Mucosa of descending colon (tissue), 3 donors: ENCODE data around the gene NEO1. TPM values are rescaled to one million over a fixed set of nuclear protein-coding genes. Genes with fewer than 3 reads are reported as not detected.

Source experiments
- ATAC-seq: fragments of 200-7000 bp; cut with Tn5 transposase; one replicate; pipeline ENCODE4 v1.9.1; 2020; ENCODE audit warnings: mild to moderate bottlenecking, moderate library complexity
- DNase-seq, 3 donors: peaks; one replicate each; pipeline ENCODE4 v3.0.0-alpha.2; 2020
- H3K36me3 ChIP-seq: fragments of 200-600 bp; one replicate; pipeline ENCODE4 v1.8.0; 2021; ENCODE audit warnings: low read depth, mild to moderate bottlenecking
- H3K4me1 ChIP-seq: fragments of 200-600 bp; one replicate; pipeline ENCODE4 v1.8.0; 2021; ENCODE audit warnings: low read depth, mild to moderate bottlenecking
- H3K4me3 ChIP-seq: fragments of 200-600 bp; one replicate; pipeline ENCODE4 v1.8.0; 2021; ENCODE audit warnings: mild to moderate bottlenecking
- H3K9me3 ChIP-seq: fragments of 200-600 bp; one replicate; pipeline ENCODE4 v1.8.0; 2021; ENCODE audit warnings: mild to moderate bottlenecking
- intact Hi-C, 2 donors: fragments of 100-400 bp; cut with DNase I in 1 of 2; cut with micrococcal nuclease in 1 of 2; formaldehyde crosslinking; loops; one replicate each; pipeline versions ENCODE4 v1.11.0 to v1.11.1; 2022; cut with DNase I, micrococcal nuclease
- total RNA-seq, 3 donors: library from RNA; stranded (reverse); fragmentation: NEBNext Ultra II Directional in 2 of 3; extraction: Animal tissue kit (Norgen Biotek cat#: 25700) in 2 of 3; gene quantifications; one replicate each; pipeline versions ENCODE4 v1.2.1 to v1.2.4, GENCODE V29; 2021 to 2023
- TF ChIP-seq, protein P1 (sequence below): fragments of 200-600 bp; IDR thresholded peaks from one replicate; pipeline ENCODE4 v1.8.0; 2022; ENCODE audit warnings: antibody characterized with exemption, mild to moderate bottlenecking
- donor health status: DM: no; HTN: no; CAD: no; lungs with moderate emphysema.
- donor health status: DM: no; HTN: no; CAD: no.
- donor health status: DM: no; HTN: yes; CAD: no.

Gene NEO1
- total RNA-seq, 3 donors from 2014 or later, result 106 to 188 (median 166) TPM

DNA sequence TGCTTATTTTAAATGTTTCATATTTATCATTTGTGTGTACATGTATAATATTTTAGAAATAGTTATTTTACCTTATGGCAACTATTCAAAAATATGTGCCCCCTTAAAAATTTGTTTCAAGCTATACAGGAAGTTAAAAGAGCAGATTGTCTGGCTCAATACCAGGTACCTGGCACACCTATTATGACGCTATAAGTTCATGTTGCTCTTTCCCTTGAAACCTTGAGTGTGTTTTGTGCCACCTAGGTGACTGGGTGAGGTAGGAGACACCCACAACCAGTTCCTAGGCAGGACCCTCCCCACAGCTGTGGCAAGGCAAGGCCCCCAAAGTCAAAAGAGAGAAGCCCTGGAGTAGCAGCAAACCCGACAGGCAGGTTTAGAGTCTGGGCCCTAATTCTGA, 20.6 kb upstream of the NEO1 start:
- intact Hi-C loops, result no loop called here
- Histone ChIP-seq H3K4me1 (peaks cover 6% of the 10 kb centered on the region), H3K36me3 (no peaks in the 10 kb centered on the region), H3K4me3 (no peak overlapping the region), H3K9me3 (no peaks in the 10 kb centered on the region)
- ATAC-seq, result peak; percentile 53
- DNase-seq, result no peak
- TF ChIP-seq, protein P1, sequence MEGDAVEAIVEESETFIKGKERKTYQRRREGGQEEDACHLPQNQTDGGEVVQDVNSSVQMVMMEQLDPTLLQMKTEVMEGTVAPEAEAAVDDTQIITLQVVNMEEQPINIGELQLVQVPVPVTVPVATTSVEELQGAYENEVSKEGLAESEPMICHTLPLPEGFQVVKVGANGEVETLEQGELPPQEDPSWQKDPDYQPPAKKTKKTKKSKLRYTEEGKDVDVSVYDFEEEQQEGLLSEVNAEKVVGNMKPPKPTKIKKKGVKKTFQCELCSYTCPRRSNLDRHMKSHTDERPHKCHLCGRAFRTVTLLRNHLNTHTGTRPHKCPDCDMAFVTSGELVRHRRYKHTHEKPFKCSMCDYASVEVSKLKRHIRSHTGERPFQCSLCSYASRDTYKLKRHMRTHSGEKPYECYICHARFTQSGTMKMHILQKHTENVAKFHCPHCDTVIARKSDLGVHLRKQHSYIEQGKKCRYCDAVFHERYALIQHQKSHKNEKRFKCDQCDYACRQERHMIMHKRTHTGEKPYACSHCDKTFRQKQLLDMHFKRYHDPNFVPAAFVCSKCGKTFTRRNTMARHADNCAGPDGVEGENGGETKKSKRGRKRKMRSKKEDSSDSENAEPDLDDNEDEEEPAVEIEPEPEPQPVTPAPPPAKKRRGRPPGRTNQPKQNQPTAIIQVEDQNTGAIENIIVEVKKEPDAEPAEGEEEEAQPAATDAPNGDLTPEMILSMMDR, result no peak

DNA sequence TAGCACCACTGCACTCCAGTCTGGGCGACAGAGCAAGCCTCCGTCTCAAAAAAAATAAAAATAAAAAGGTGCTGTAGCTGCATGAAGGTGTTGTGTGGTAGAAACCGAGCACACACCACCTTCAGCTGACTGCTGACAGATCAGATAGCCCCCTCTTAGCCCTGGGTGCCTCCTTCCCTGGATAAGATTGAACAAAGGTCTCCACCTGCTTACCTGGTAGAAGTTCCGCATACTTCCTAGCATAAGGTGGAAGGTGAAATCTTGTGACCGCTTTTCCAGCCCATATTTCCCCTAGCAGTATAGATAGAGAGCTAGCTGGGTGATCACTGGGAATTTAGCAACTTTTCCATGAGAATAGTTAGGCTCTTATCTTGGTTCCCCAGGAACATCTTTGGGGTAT, 18.7 kb upstream of the NEO1 start:
- H3K4me1 ChIP-seq, result peaks cover 4% of the 10 kb centered on the region
- DNase-seq, result no peak
- no peak for ATAC-seq

DNA sequence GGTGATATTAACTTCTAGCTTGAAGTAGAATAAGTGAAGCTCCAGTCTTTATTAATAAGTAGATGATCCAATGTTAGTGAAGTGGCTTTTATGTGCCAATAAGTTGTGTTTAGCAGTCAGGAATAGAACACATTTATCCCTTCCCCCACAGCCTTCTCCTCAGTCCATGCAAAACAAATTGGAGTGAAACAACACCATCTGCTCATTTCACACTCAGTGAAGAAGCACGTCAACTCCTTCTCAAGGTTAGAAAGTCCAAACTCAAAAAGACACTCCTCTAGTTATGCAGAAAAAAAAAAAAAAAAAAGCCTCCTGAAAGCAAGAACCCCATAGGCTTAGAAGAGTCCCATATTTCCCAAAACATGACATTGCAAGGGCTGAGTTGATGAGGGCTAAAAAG, 18.0 kb upstream of the NEO1 start:
- Histone ChIP-seq H3K4me3 (no peak overlapping the region), H3K9me3 (no peaks in the 10 kb centered on the region), H3K4me1 (no peaks in the 10 kb centered on the region), H3K36me3 (no peaks in the 10 kb centered on the region)
- TF ChIP-seq, protein P1, result no peak
- DNase-seq (no peak), ATAC-seq (no peak)
- intact Hi-C loops, result no loop called here

More for the DNA sequence above, 18.7 kb upstream of the NEO1 start:
- TF ChIP-seq, protein P1, result no peak
- Histone ChIP-seq H3K9me3 (no peaks in the 10 kb centered on the region), H3K4me3 (no peak overlapping the region), H3K36me3 (no peaks in the 10 kb centered on the region)
- intact Hi-C loops, result no loop called here

DNA sequence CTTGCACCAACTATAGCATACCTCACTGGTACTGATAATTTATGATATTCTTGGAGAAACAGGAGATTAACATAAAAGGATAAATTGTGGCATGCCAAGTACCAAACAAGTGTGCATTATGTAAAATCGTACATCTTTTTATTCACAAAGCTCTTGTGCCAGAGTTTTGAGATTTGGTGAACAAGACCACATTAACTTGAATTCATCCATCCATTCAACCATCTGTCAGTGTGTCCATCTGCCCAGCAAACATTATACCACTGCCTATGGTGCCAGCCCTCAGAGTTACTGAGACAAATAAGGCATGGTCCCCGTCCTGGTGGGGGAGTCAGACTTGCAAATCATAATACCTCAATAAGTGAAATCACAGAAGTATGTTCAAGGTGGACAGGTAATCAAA, 17.0 kb upstream of the NEO1 start:
- ATAC-seq (no peak), DNase-seq (no peak)
- H3K36me3 ChIP-seq, result no peaks in the 10 kb centered on the region
- H3K9me3 ChIP-seq, result no peaks in the 10 kb centered on the region
- intact Hi-C loops, result no loop called here
- no peak overlapping the region for H3K4me3 ChIP-seq
- no peaks in the 10 kb centered on the region for H3K4me1 ChIP-seq
- TF ChIP-seq, protein P1, result no peak

DNA sequence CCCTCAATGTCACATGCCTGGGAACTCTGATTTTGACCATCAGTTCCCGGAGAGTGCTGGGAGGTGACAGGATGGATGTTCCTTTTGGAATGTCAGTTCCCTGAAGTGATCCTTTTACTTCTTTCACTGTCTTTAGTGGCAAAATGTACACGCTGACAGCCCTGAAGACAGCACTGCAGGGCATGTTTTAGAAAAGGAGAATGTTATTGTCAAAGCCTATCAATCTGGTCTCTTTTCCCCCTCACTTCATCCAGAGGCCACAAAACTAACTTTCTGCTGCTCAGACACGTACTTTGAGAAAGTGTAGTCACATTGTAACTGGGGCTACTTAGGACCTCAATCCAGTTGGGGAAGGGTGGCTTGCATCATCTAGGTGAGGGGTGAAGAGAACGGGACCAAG, 14.0 kb upstream of the NEO1 start:
- intact Hi-C loops, result no loop called here
- TF ChIP-seq, protein P1, result no peak
- no peak for DNase-seq

DNA sequence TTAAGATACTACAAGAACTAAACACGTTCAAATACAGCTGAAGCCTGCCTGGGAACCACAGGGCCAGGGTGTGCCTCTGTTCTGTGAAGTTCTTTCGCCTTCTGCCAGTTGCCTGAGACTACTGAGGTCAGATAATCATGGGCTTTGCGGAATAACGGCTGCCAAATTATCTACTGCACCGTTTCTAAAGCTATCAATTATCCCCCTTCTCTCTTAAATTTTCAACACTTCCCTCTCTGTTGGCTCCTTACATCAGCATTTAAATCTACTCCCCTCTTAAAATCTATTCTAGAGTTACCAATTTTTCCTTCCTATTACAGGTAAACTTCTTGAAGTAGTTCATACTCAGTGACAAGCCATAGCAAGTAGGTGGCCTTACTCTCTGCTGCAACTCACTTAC, 6.2 kb upstream of the NEO1 start:
- Histone ChIP-seq H3K36me3 (no peaks in the 10 kb centered on the region), H3K4me3 (no peak overlapping the region), H3K9me3 (no peaks in the 10 kb centered on the region), H3K4me1 (no peaks in the 10 kb centered on the region)
- ATAC-seq (no peak), DNase-seq (no peak)
- intact Hi-C loops, result no loop called here
- TF ChIP-seq, protein P1, result no peak

More for the DNA sequence above, 14.0 kb upstream of the NEO1 start:
- no peaks in the 10 kb centered on the region for H3K9me3 ChIP-seq
- no peak for ATAC-seq
- H3K36me3 ChIP-seq, result no peaks in the 10 kb centered on the region
- H3K4me1 ChIP-seq, result no peaks in the 10 kb centered on the region
- H3K4me3 ChIP-seq, result no peak overlapping the region
